ENCODE data around the gene SUMF1. TPM values are rescaled to one million over a fixed set of nuclear protein-coding genes. Genes with fewer than 3 reads are reported as not detected.

Gene SUMF1
- total RNA-seq, 4 donors from 2014 or later = 17.9 to 71.3 (median 30.3) TPM

GRCh38 chr3:4425055-4425454 lies 42.0 kb downstream of the SUMF1 start:
- no peaks in the 10 kb centered on the region for H3K36me3 ChIP-seq
- no peak overlapping the region for H3K4me3 ChIP-seq
- H3K9me3 ChIP-seq = no peaks in the 10 kb centered on the region
- intact Hi-C loops (cut with DNase I; ENCODE audit: low total_unique reads) = no loop called here
- no peaks in the 10 kb centered on the region for H3K27me3 ChIP-seq
- H3K4me1 ChIP-seq = no peaks in the 10 kb centered on the region
- no peak overlapping the region for H3K27ac ChIP-seq
- TF ChIP-seq CTCF (IDR thresholded peaks at IDR 0.05) (no peak), POLR2A (IDR thresholded peaks at IDR 0.05) (no peak)
- DNase-seq = no peak

- Histone ChIP-seq H3K36me3 (no peaks in the 10 kb centered on the region), H3K27me3 (no peaks in the 10 kb centered on the region), H3K9me3 (no peaks in the 10 kb centered on the region), H3K4me1 (no peaks in the 10 kb centered on the region), H3K27ac (no peak overlapping the region), H3K4me3 (no peak overlapping the region)
- DNase-seq = no peak
- intact Hi-C loops (cut with DNase I; ENCODE audit: low total_unique reads) = no loop called here
- no peak for TF ChIP-seq POLR2A (IDR thresholded peaks at IDR 0.05)
- no peak for TF ChIP-seq CTCF (IDR thresholded peaks at IDR 0.05)
These were observed 45.9 kb downstream of the SUMF1 start for GRCh38 chr3:4421121-4421520.

- no peaks in the 10 kb centered on the region for H3K36me3 ChIP-seq
- TF ChIP-seq POLR2A (IDR thresholded peaks at IDR 0.05) (no peak), CTCF (IDR thresholded peaks at IDR 0.05) (no peak)
- intact Hi-C loops (cut with DNase I; ENCODE audit: low total_unique reads) = no loop called here
These were observed 47.1 kb downstream of the SUMF1 start for GRCh38 chr3:4419920-4420319.

DNA sequence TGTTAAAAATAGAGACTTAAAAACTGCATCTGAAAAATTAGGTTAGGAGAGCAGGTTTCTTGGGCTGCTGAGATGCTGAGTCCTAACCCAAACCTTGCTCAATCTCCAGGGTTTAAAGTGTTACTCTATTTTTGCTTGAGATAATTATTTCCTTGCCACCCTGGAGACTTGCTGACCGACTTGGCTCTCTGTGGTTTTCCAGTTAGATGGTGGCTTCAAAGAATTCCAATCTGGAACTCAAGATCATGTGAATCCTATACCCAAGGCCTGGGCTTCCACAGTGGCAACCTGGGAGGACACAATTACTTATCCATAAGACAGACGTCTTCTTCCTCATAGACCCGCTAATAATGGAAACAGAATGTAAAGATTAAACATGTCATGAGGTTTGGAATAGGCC lies 47.7 kb downstream of the SUMF1 start:
- TF ChIP-seq CTCF (IDR thresholded peaks at IDR 0.05) (no peak), POLR2A (IDR thresholded peaks at IDR 0.05) (no peak)
- H3K4me3 ChIP-seq = no peak overlapping the region
- DNase-seq = no peak
- no peaks in the 10 kb centered on the region for H3K9me3 ChIP-seq
- no peaks in the 10 kb centered on the region for H3K4me1 ChIP-seq
- H3K27me3 ChIP-seq = no peaks in the 10 kb centered on the region
- no peak overlapping the region for H3K27ac ChIP-seq
- intact Hi-C loops (cut with DNase I; ENCODE audit: low total_unique reads) = no loop called here
- no peaks in the 10 kb centered on the region for H3K36me3 ChIP-seq

More at GRCh38 chr3:4419920-4420319, 47.1 kb downstream of the SUMF1 start:
- H3K27me3 ChIP-seq = no peaks in the 10 kb centered on the region
- no peaks in the 10 kb centered on the region for H3K9me3 ChIP-seq
- DNase-seq = no peak
- no peaks in the 10 kb centered on the region for H3K4me1 ChIP-seq
- H3K27ac ChIP-seq = no peak overlapping the region
- H3K4me3 ChIP-seq = no peak overlapping the region

GRCh38 chr3:4418156-4418555 lies 48.9 kb downstream of the SUMF1 start:
- intact Hi-C loops (cut with DNase I; ENCODE audit: low total_unique reads) = no loop called here
- Histone ChIP-seq H3K27me3 (no peaks in the 10 kb centered on the region), H3K27ac (no peak overlapping the region), H3K4me1 (no peaks in the 10 kb centered on the region), H3K36me3 (no peaks in the 10 kb centered on the region), H3K4me3 (no peak overlapping the region), H3K9me3 (no peaks in the 10 kb centered on the region)
- no peak for DNase-seq
- TF ChIP-seq CTCF (IDR thresholded peaks at IDR 0.05) = no peak
- TF ChIP-seq POLR2A (IDR thresholded peaks at IDR 0.05) = no peak

Data from uterus (tissue), 4 donors.